HG03432 (cell line): ENCODE results near the gene CPHXL.

ENCODE experiments used
- ATAC-seq: cut with Tn5 transposase; IDR thresholded peaks from one replicate; pipeline ENCODE4 v1.9.1; 2021; ENCODE audit warnings: mild to moderate bottlenecking, moderate library complexity; ENCODE audit not compliant: unreplicated experiment

Gene CPHXL

DNA sequence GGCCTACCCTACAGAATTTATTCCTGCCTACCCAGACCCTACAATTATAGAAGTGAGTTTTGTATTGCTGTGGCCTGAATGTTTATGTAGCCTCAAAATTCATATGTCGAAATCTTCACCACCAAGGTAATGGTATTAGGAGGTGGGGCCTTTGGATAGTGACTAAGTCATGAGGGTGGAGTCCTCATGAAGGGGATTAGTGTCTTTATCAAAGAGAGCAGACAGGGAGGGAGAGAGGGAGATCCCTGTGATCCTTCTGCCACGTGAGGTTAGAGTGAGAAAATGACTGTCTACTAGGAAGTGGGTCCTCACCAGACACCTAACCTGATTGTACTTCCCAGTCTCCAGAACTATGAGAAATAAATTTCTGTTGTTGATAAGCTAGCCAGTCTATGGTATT, 24.0 kb downstream of the CPHXL start:
- ATAC-seq: no peak

DNA sequence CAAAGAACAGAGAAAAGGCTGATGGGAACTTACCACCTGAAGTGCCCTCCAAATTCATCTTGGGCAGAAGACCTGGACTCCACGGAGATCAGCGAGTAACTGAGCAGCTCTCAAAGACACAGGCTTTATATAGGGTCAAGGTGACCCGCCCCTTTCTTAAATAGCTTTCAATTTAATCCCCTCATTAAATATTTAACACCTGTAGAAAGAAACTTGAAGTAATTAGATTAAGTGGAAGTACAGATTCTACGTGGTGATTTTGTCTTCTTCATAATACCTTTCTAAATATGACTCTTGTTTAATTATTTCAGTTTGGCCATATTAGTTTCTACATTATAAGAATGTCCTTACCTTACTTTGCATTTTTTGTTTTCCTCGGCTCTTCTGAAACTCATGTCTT, 24.9 kb downstream of the CPHXL start, which contains the start of gene DUXB:
Gene DUXB, minus strand, starts transcription at position 101 of the 400 bp plus-strand sequence. Its CDS starts 43 bp downstream, at position 58.
- ATAC-seq: no peak

DNA sequence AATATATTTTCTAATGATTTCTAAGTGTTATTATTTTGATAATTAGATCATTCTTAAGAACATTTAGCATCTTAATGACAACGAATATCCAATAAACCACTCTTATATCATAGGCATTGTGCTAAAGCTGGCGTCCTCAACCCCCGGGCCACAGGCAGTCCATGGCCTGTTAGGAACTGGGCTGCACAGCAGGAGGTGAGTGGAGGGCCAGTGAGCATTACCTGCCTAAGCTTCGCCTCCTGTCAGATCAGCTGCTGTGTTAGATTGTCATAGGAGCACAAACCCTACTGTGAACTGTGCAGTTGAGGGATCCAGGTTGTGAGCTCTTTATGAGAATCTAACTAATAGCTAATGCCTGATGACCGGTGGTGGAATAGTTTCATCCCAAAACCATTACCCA, 28.7 kb downstream of the CPHXL start:
- ATAC-seq: no peak

DNA sequence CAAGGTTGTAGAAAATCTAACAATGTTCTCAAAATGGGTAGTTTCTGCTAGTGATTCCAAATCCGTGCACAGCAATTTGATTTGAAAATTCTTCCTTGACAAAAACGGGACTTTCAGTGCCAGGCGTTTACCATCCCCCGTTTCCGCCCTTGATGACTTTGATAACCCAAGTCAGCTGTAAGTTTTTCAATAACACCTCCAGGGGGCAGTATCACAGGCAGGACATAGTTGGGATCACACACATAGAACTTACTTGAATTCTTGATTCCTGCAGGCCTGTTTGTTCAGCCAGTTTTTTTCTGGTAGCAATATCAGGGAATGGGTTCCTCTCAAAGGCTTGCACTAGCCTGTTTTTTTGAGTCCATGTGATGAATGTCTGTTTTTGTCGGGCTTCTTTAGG, 30.6 kb downstream of the CPHXL start:
- ATAC-seq: no peak

DNA sequence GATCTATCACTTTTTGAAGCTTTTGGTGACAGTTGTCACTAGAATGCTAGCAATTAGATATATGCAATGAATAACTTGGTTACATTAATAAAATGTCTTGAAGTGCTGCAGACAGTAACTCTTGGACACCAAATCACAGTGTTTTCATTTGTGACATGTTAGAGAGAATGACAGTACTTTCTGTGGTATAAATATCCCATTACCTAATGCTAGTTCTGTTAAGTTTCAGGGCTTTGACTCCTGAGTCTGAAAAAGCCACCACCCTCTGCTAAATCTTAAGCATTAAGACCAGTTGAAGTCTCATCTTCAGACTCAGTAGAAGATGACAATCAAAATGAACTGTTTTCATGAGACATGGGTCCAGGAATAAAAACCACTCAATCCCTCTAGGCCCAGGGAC, 38.9 kb downstream of the CPHXL start:
- ATAC-seq: no peak

DNA sequence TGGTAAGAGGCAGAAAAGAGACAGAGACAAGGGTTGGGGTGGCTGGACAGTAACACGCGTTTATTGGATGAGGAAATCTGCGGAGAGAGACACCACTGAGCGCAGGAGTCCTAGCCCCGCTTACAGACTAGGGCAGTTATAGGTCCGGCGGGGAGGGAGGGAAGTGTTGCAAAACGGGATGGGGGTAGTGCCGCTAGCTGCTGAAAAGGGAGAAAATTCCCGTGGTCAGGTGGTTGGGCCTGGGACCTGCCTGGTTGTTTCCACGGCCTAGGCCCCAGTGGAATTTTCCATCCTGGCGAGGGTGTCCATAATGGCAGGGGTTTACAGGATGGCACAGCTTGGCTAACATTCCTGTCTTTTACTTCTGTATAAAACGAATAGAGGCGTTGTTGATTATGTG, 44.0 kb downstream of the CPHXL start:
- no peak for ATAC-seq

DNA sequence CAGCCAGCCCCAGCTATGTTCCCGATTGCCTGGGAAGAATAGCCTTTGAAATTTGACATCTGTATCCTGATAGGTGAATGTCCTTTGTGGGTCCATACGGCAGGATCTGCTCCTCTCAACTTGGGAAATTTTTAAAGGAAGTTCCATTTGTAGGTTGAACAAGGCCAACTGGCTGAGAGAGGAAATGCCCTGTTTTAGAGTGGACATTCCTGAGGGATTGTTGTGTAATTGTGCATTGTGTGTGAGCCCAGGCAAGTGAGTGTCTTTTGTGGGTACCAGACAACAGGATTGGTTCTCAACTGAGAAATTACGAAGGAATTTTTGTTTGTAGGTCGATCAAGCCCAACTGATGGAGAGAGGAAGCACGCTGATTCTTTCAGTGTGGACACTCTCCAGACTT, 46.9 kb downstream of the CPHXL start:
- ATAC-seq: no peak

DNA sequence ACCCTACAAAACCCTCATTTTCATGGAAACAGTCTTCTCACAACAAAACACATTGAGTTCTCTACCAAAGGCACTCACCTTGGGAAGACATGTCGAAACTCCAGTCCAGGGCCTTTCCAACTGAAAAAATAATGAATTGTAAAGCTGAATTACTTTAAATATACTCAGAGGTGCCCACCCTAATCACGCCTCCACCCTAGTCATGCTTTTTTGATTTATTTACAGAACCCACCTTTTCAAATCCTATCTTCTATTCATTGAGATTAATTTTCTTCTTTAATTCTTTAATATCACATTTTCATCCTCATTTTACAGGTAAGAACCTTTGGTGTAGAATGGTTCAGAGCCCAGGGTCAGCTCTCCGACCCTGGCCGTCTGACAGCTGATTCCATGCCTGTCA, 49.4 kb downstream of the CPHXL start, which contains the start of gene CPHXL2:
Gene CPHXL2, minus strand, starts transcription at position 101 of the 400 bp plus-strand sequence. Its CDS starts 10 bp downstream, at position 91.
- ATAC-seq: no peak

DNA sequence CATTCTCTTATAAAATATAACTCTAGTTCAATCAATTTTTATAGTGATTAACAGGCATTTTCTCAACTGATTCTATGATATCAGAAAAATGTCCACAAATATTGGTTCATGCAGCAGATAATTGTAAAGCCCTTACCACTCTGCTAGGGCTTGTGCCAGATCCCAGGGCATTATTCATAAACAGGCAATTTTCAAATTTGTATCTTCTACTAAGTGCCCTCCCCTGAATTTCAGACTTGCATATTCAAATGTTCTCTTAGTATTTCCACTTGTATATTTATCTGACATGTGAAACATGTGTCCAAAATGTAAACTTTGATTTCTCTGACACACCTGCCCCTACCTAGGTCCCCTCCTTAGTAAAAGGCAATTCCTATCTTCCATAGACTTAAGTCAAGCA, 58.8 kb downstream of the CPHXL start:
- ATAC-seq: no peak
